Neural progenitor cell (in vitro differentiated cells): ENCODE results near the gene HM13.

Experiments used
- EZH2 ChIP-seq: fragments of 200-600 bp; sonication (generic); IDR thresholded peaks from 2 replicates; pipeline ENCODE4 v1.6.1; 2017; ENCODE audit warnings: antibody characterized with exemption, mild to moderate bottlenecking, moderate library complexity
- EZH2phosphoT487 ChIP-seq: fragments of 200-600 bp; sonication (generic); IDR thresholded peaks from 2 replicates; pipeline ENCODE4 v1.6.1; 2017; ENCODE audit warnings: antibody characterized with exemption
- TF ChIP-seq, protein P1 (sequence below): fragments of 200-600 bp; sonication (generic); IDR thresholded peaks from 2 replicates; pipeline ENCODE4 v1.5.1; 2017; ENCODE audit warnings: antibody characterized with exemption, mild to moderate bottlenecking

- TF ChIP-seq, protein P1, sequence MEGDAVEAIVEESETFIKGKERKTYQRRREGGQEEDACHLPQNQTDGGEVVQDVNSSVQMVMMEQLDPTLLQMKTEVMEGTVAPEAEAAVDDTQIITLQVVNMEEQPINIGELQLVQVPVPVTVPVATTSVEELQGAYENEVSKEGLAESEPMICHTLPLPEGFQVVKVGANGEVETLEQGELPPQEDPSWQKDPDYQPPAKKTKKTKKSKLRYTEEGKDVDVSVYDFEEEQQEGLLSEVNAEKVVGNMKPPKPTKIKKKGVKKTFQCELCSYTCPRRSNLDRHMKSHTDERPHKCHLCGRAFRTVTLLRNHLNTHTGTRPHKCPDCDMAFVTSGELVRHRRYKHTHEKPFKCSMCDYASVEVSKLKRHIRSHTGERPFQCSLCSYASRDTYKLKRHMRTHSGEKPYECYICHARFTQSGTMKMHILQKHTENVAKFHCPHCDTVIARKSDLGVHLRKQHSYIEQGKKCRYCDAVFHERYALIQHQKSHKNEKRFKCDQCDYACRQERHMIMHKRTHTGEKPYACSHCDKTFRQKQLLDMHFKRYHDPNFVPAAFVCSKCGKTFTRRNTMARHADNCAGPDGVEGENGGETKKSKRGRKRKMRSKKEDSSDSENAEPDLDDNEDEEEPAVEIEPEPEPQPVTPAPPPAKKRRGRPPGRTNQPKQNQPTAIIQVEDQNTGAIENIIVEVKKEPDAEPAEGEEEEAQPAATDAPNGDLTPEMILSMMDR = no peak
- TF ChIP-seq EZH2 = no peak
- TF ChIP-seq EZH2phosphoT487 = no peak
Measured at GRCh38 chr20:31607640-31608250, 93.5 kb downstream of the HM13 start.
